Measurements from ENCODE around the gene KRTAP10-12.

- TF ChIP-seq GATA3 (IDR thresholded peaks at IDR 0.05; ENCODE audit: low read depth, low read length): no peak
- no peak for TF ChIP-seq GATA2 (IDR thresholded peaks at IDR 0.05; ENCODE audit: low read depth, low read length)
These were observed 10.0 kb downstream of the KRTAP10-12 start for GRCh38 chr21:44706706-44707581.
